Measurements from ENCODE around the gene POLR2L. TPM values are rescaled to one million over a fixed set of nuclear protein-coding genes. Genes with fewer than 3 reads are reported as not detected.

POLR2L gene
- total RNA-seq, 1 donor from 2014 or later: 128 TPM

DNA sequence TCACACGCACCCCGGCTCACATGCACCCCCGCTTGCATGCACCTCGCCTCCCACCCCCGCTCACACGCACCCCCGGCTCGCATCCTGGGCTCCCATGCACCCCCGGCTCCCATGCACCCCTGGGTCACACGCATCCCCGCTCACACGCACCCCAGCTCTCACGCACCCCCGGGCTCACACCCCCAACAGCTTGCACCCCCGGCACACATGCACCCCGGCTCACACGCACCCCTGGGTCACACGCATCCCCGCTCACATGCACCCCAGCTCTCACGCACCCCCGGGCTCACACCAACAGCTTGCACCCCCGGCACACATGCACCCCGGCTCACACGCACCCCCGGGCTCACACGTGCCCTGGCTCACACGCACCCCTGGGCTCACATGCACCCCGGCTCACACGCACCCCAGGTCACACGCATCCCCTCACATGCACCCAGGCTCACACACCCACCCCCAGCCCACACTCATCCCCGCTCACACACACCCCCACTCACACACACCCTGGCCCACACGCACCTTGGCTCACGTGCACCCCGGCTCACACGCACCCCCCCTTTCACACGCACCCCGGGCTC lies 16.5 kb upstream of the POLR2L start:
- TF ChIP-seq, protein P1, sequence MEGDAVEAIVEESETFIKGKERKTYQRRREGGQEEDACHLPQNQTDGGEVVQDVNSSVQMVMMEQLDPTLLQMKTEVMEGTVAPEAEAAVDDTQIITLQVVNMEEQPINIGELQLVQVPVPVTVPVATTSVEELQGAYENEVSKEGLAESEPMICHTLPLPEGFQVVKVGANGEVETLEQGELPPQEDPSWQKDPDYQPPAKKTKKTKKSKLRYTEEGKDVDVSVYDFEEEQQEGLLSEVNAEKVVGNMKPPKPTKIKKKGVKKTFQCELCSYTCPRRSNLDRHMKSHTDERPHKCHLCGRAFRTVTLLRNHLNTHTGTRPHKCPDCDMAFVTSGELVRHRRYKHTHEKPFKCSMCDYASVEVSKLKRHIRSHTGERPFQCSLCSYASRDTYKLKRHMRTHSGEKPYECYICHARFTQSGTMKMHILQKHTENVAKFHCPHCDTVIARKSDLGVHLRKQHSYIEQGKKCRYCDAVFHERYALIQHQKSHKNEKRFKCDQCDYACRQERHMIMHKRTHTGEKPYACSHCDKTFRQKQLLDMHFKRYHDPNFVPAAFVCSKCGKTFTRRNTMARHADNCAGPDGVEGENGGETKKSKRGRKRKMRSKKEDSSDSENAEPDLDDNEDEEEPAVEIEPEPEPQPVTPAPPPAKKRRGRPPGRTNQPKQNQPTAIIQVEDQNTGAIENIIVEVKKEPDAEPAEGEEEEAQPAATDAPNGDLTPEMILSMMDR (conservative IDR thresholded peaks at IDR 0.05): no peak
- no peaks in the 10 kb centered on the region for H3K36me3 Mint-ChIP-seq (ENCODE audit: low read depth)
- peaks cover 5% of the 10 kb centered on the region for H3K4me1 Mint-ChIP-seq
- no peaks in the 10 kb centered on the region for H3K9me3 Mint-ChIP-seq
- peaks cover 5% of the 10 kb centered on the region for H3K27me3 Mint-ChIP-seq (ENCODE audit: low read depth)
- no peak overlapping the region for H3K27ac Mint-ChIP-seq (ENCODE audit: unreplicated experiment)
- DNase-seq (ENCODE audit: low read depth, low spot score): no peak
- H3K4me3 Mint-ChIP-seq: no peak overlapping the region

DNA sequence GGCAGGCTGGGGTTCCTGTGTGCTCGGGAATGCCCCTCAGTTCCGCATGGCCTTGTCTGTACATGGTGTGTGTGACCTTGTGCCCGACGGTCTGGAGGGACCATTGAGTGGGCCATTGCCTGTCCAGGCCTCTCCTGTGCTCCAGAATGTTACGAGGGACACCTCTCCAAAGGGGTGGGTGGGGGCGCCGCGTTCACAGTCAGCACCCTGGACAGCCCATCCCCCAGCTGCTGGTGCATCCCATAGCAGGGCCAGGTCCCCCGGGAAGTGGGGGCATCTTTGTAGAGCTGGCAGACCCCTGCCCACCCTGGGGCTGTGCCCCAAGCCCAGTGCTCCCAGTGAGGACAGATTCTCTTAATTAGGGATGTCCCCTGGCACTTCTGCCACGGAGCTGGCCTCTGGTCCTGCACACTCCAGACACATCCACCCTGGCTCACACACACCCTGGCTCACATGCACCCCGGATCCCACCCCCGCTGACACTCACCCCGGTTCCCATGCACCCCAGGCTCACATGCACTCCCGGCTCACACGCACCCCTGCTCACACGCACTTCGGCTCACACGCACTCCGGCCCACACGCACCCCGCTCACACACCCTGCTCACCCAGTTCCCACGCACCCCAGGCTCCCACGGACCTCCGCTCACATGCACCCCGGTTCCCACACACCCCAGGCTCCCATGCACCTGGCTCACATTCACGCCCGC lies 15.9 kb upstream of the POLR2L start:
- H3K4me3 Mint-ChIP-seq: peak overlapping the region; percentile 34

DNA sequence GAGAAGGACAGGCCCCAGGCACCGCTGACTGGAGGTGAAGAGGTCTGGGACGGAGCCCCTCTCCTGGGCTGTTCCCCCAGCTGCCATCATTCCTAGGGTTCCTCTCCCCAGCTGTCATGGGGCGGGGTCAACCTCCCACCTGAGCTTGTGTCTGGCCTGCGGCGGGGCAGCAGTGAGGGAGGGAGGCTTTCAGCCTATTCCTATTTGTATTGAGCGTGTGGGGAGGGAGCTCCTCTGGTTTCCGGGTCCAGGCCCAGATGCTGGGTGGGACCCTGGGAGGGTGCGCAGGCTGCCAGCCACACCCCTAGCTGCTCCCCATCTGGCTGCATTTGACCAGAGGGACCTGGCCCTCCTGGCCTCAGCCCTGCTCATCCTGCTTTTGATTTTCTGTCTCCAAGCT lies 14.1 kb upstream of the POLR2L start:
- no peaks in the 10 kb centered on the region for H3K36me3 Mint-ChIP-seq (ENCODE audit: low read depth)
- no peaks in the 10 kb centered on the region for H3K9me3 Mint-ChIP-seq
- H3K27ac Mint-ChIP-seq (ENCODE audit: unreplicated experiment): no peak overlapping the region
- peaks cover 11% of the 10 kb centered on the region for H3K27me3 Mint-ChIP-seq (ENCODE audit: low read depth)
- H3K4me3 Mint-ChIP-seq: peak overlapping the region; percentile 57
- TF ChIP-seq, protein P1 (conservative IDR thresholded peaks at IDR 0.05): no peak
- DNase-seq (ENCODE audit: low read depth, low spot score): no peak
- H3K4me1 Mint-ChIP-seq: peaks cover 5% of the 10 kb centered on the region

More for the DNA sequence above, 15.9 kb upstream of the POLR2L start:
- Mint-ChIP-seq H3K4me1 (peaks cover 5% of the 10 kb centered on the region), H3K9me3 (no peaks in the 10 kb centered on the region), H3K27me3 (ENCODE audit: low read depth) (peaks cover 5% of the 10 kb centered on the region), H3K36me3 (ENCODE audit: low read depth) (no peaks in the 10 kb centered on the region), H3K27ac (ENCODE audit: unreplicated experiment) (peak overlapping the region; percentile 12)
- TF ChIP-seq, protein P1 (conservative IDR thresholded peaks at IDR 0.05): no peak
- no peak for DNase-seq (ENCODE audit: low read depth, low spot score)

DNA sequence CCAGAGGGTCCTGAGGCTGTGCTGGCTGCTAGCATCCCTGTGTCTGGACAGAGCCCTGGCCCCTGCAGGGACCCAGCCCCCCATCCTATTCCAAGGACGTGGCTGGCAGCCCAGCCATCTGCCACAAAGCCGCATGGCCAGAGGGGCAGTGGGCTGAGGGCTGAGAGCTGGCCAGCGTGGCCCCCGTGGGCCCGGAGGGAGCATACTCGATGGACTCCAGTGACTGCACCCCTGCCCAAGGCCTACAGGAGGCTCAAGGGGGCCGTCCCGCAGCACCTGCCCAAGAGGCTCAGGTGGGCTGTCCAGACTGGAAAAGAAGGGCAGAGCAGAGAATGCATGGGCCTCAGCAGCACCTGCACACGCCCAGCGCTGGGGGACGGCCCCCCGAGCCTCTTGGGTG lies 13.5 kb upstream of the POLR2L start:
- peaks cover 5% of the 10 kb centered on the region for H3K4me1 Mint-ChIP-seq
- DNase-seq (ENCODE audit: low read depth, low spot score): no peak
- no peak overlapping the region for H3K27ac Mint-ChIP-seq (ENCODE audit: unreplicated experiment)
- peaks cover 17% of the 10 kb centered on the region for H3K27me3 Mint-ChIP-seq (ENCODE audit: low read depth)
- H3K36me3 Mint-ChIP-seq (ENCODE audit: low read depth): no peaks in the 10 kb centered on the region
- TF ChIP-seq, protein P1 (conservative IDR thresholded peaks at IDR 0.05): no peak
- H3K9me3 Mint-ChIP-seq: no peaks in the 10 kb centered on the region
- no peak overlapping the region for H3K4me3 Mint-ChIP-seq

DNA sequence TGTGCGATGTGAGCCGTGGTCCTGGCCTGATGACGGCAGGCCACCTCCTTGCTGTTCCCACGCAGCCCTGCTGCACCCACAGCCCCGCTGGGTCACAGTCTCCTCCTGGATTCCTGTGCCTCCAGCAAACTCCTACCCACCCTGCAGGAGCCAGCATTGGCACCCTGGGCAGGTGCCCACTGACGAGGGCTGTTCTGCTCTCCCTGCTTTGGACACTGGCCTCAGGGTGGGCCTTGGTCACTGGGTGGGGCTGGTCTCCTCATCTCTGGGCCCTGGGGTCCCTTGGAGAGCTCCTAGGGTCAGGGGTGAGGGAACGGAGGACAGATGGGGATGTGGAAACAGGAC lies 13.0 kb upstream of the POLR2L start:
- no peak for DNase-seq (ENCODE audit: low read depth, low spot score)
- peaks cover 20% of the 10 kb centered on the region for H3K27me3 Mint-ChIP-seq (ENCODE audit: low read depth)
- no peaks in the 10 kb centered on the region for H3K36me3 Mint-ChIP-seq (ENCODE audit: low read depth)
- no peak overlapping the region for H3K27ac Mint-ChIP-seq (ENCODE audit: unreplicated experiment)
- H3K4me3 Mint-ChIP-seq: no peak overlapping the region
- TF ChIP-seq, protein P1 (conservative IDR thresholded peaks at IDR 0.05): no peak
- peaks cover 5% of the 10 kb centered on the region for H3K4me1 Mint-ChIP-seq
- no peaks in the 10 kb centered on the region for H3K9me3 Mint-ChIP-seq
